HG03039 (cell line): ENCODE measurements around the gene IL34.

ENCODE experiments used
- ATAC-seq: cut with Tn5 transposase; IDR thresholded peaks from one replicate; pipeline ENCODE4 v1.9.1; 2021; ENCODE audit warnings: mild to moderate bottlenecking, moderate library complexity; ENCODE audit not compliant: unreplicated experiment

The IL34 gene

DNA sequence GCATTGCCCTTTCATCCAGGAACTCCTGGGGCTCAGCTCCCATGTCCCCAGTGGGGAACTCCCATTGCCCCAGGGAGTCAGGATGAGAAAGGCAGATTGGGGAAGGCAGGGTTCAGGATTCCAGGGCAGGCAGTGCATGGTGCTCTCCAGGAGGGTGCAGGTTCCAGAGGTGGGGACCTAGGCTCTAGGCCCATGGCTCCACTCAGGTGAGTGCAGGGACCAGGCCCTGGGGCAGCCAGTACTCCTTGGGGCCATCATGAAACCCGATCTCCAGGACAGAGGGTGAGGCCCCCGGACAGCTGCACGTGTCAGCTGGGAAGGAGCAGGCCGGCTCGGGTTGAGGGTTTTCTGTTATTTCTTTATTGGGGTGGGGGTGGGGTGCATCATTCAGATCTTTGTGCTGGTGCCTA, 40.7 kb downstream of the IL34 start:
- no peak for ATAC-seq

GRCh38 chr16:70687671-70688245, 41.4 kb downstream of the IL34 start:
- ATAC-seq = no peak

GRCh38 chr16:70688246-70688742, 41.9 kb downstream of the IL34 start:
- no peak for ATAC-seq

DNA sequence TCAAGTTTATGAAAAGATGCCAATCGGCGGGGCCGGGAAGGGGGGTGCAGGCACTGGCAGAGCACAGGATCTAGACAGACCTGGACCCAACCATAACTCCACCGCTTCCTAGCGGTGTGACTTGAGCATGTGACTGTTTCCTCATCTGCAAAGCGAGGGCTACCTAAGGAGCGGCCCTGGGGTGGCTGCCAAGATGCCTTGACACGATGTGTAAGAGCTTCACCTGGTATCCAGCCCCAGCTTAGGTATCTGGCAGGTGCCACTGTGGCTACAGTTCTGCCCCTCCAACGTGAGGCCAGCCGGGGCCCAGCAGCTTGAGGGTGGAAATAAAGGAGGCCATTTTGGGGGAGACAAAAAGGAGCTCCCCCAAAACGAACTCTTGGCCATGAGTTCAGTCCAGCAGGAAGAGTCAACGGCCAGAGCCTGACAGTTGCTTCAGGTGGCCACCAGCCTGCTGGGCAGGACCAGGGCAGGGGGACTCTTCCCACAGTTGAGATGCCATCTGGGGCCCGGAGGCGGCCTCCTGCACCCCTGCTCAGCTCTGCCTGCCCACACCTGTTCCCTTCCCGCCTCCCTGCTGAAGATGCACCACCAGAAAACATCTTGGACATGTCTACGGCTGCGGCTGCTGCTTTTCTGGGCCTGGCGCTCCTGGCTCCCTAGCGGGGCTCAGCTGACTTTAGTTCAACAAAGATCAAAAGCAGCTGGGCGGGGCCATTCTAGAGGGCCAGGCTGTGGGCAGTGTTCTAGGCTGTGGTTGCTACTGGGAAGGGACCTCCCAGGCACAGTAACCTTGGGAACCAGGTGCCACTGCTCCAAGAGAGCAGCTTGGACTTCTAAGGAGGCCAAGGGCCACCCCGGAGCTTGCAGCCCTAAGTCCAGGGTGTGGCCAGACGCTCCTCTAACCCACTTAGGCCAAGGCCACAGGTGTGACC, 42.9 kb downstream of the IL34 start:
- no peak for ATAC-seq

GRCh38 chr16:70689970-70690891, 43.9 kb downstream of the IL34 start:
- ATAC-seq = no peak

- no peak for ATAC-seq
These were observed 45.1 kb downstream of the IL34 start for GRCh38 chr16:70691223-70692129.

GRCh38 chr16:70692130-70692872, 45.9 kb downstream of the IL34 start:
- ATAC-seq = no peak

DNA sequence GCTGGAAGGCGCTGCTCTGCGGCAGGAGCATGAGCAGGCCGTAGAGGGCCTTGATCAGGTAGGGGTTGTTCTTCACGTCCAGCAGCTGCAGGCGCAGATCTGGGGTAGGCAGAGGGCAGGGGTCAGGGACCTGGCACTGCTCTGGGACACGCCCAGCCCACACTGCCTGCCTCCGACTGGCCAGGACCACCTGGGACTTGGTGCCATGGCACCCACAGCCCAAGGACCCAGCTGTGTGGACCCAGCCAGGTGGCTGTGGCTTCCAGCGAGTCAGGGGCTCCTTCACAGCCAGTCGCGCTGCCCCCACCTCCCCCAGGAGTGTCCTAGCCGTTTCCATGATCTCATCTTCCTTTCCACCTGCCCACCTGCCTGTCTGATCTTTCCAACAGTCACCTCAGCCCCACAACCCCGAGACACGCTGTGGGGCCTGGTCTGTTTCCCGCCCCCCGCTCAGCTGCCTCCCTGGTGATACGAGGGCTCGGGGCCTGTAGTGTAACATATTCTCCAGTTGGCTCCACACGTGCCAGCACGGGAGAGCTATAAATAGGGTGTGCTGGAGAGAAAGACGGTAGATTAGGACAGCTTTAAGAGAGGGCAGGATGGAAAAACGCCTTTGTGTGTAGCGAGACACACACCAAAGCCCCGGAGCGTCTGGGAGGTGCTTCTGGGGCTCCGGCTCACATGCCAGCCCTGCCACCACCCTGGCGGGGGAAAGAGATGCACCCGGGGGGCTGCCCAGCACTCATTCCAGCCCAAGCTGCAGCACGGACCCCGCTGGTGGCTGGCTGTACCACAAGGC, 46.7 kb downstream of the IL34 start:
- ATAC-seq = no peak

DNA sequence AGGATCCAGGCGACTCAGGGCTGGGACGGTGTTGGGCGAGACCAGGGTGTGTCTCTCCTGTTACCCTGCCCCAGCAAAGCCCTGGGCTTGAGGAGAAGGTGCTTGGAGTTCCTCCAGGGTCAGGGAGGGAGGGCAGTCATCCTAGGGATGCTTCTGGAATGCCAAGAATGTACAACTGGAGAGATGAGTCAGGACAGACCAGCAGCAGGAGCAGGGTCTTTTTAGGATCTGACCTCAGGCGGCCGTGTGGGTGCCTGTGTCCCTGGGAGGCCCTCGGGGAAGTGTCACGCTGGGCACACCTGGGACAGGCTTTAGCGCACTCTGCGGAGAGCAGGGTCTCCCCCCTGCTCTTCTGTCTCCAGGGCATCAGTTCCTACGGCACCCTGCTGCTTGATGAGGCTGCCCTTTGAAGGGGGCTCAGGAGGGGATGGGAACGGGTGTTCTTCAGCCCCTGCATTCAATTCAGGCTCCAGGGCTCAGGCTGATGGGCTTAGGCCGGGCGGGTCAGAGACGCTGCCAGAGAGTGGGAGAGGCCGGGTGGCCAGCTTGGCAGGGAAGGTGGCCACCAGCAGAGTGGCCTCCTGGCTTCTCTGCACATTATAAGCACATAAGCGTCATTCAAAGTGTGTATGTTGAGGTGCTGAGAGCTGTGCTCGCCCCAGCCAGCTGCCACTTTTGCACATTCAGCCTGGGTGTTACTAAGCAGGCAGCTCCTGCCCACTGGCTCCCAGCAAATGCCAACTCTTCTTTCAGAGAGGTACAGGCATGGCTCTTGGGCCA, 47.9 kb downstream of the IL34 start:
- no peak for ATAC-seq

- ATAC-seq = no peak
These were observed 48.5 kb downstream of the IL34 start for GRCh38 chr16:70694868-70695218.

DNA sequence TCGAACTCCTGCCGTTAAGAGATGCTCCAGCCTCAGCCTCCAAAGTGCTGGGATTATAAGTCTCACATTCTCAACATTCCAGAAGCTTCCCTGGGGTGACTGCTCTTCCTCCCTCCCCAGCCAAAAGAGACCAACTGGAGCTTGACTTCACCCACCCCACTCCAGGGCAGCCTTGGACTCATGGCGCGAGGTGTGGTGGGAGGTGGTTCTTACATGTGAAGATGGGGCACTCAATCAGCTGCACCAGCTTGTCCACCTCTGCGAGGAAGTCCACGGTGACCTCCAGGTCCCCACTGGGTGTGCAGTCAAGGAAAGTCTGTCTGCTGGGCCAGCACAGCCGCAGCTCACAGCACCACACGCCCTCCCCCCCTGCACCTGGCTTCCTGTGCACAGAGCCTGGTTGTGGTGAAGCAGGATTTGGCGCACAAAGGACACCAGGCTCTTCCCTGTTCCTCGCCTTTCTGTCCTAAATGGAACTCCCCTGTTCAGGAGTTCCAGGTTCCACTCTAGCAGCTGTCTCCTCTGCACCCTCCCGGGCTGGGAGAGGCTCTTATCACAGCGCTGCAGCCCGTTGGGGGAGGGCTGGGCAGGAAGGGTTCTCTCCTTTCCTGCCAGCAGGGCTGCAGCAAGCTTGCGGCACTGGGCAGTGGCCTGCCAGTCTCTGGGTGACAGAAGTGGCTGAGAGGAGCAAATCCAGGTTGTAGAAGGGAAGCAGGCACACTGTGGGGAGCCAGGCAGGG, 49.1 kb downstream of the IL34 start:
- no peak for ATAC-seq

GRCh38 chr16:70696355-70696754, 50.0 kb downstream of the IL34 start:
- no peak for ATAC-seq

DNA sequence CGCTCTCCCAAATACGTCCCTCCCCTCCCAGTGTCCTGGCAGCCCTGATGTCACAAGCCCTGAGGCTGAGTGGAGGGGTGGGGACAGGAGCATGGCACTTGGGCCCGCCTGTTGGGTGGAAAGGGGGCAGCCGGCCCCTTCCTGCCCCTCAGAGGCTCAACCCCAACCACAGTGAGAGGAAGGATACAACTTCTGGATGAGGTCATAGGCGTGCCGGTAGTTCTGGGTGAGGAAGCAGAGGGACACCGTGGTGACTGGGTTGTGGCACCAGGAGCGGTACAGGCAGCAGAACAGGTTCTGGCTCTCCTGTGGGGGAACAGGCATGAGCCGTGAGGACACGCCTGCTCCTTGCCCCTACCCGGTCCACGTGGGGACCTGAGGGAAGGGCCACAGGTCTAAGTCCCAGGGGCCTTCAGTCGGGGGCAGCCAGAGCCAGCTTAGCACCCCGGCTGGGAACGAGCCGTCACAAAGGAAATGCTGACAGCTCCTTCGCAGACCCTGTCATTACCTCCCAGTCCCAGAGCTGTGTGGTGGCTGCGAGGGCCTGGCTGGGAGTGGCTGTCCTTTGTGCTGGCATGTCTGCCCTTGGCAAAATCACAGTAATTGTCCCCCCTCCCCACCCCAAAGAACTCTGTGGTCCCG, 50.7 kb downstream of the IL34 start:
- ATAC-seq = no peak

- no peak for ATAC-seq
These were observed 51.3 kb downstream of the IL34 start for GRCh38 chr16:70697594-70698170.

- ATAC-seq = no peak
These were observed 52.5 kb downstream of the IL34 start for GRCh38 chr16:70698901-70699300.

DNA sequence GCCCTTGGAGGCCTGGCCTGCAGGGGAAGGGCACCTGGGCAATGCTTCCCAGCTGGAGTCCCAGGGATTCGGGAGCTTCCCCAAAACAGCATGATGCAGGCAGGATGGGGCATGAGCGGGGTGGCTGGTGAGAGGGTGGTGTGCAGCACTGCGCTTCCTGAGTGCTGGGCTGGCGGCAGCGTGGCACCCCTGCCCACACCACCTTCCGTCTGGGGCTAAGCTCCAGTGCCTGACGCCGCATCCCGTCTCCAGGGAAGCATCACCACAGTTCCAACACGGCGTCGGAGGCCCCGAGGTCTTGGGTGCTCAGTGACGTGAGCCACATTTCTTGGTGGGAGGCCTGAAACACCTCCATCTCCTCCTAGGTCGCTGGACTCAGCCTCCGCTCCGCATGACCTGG, 53.3 kb downstream of the IL34 start:
- ATAC-seq = no peak
